Calu3 (cell line): ENCODE measurements around the gene TYMP. TPM values are rescaled to one million over a fixed set of nuclear protein-coding genes. Genes with fewer than 3 reads are reported as not detected.

Experiments
- BruUV-seq: library from RNA; stranded (reverse); fragments of 400-500 nt; replicated peaks from 2 replicates; lab custom pipeline; 2021; lab: Mats Ljungman, UMichigan
- CTCF ChIA-PET: fragments of 300-600 bp; sonication (Branson Sonifier 250); formaldehyde crosslinking; loops from one replicate; lab custom pipeline; 2022; ENCODE audit warnings: antibody characterized with exemption; lab: Charles Lee
- DNase-seq: peaks from one replicate; pipeline ENCODE4 v3.0.0; 2022
- H3K27ac Mint-ChIP-seq: one replicate; pipeline ENCODE4 v1.8.0; 2022; ENCODE audit warnings: mixed read lengths; ENCODE audit not compliant: unreplicated experiment
- H3K27me3 Mint-ChIP-seq: one replicate; pipeline ENCODE4 v1.8.0; 2022; ENCODE audit warnings: mixed read lengths; ENCODE audit not compliant: unreplicated experiment
- H3K36me3 Mint-ChIP-seq: one replicate; pipeline ENCODE4 v1.8.0; 2022; ENCODE audit warnings: mild to moderate bottlenecking, moderate library complexity, mixed read lengths; ENCODE audit not compliant: insufficient read depth, unreplicated experiment
- H3K4me1 Mint-ChIP-seq: one replicate; pipeline ENCODE4 v1.8.0; 2022; ENCODE audit warnings: mild to moderate bottlenecking, low read depth, mixed read lengths; ENCODE audit not compliant: unreplicated experiment
- H3K4me3 Mint-ChIP-seq: one replicate; pipeline ENCODE4 v1.8.0; 2022; ENCODE audit warnings: mild to moderate bottlenecking, low read depth, moderate library complexity, mixed read lengths; ENCODE audit not compliant: unreplicated experiment
- H3K9me3 Mint-ChIP-seq: one replicate; pipeline ENCODE4 v1.8.0; 2022; ENCODE audit warnings: low read depth, mixed read lengths; ENCODE audit not compliant: unreplicated experiment
- intact Hi-C: fragments of 100-400 bp; cut with micrococcal nuclease; formaldehyde crosslinking; loops from one replicate; pipeline ENCODE4 v1.10.0; 2022; ENCODE audit not compliant: unreplicated experiment
- total RNA-seq: library from RNA; stranded (reverse); gene quantifications from 2 replicates; pipeline ENCODE4 v1.2.3, GENCODE V29; 2022
- TF ChIP-seq, protein P1 (sequence below): fragments of 200-600 bp; IDR thresholded peaks from one replicate; pipeline ENCODE4 v1.8.0; 2022; ENCODE audit warnings: antibody characterized with exemption; ENCODE audit not compliant: unreplicated experiment

Gene TYMP
- total RNA-seq, 1 experiment from 2014 or later = 44.1 TPM

DNA sequence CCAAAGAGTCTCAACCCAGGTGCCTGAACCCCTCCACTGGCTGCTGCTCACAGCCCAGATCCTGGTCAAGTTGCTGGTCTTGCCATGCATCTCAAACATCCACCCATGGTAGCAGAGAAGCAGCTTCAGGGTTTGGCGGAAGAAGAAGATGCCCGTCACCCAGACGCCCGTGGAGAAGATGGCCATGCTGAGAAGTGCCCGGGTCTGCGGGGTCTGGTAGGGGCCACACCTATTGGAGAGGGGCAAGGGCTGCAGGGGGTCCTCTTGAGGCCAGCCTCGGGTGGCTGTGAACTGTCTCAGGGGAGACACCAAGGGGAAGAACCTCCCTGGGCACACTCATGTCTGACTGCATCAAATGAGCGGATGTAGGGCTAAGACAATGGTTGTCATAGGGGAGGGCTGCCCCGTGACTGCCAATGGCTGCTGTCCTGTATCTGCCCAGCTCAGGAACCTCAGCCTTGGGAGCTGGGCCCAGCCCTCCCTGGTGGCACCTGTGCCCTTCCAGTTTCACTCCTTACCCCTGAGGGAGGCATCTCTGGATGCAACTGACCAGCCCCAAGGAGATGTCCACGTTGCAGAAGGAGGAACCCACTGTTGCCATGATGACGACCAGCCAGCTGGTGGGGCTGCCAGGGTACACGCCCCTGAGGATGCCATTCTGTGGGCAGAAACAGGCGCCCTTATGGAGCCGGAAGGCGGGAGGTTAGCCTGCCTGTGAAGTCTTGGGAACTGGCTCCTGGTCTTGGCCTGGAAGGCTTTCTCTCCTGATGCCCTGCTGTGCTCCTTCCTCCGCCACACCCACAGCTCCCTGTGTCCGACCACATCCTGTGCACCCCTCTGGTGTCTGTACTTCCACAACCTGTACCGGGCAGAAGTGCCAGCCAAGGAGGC is 47.2 kb upstream of the TYMP start:
- BruUV-seq = no TSS peak
- Mint-ChIP-seq H3K4me3 (no peak overlapping the region), H3K27me3 (no peaks in the 10 kb centered on the region), H3K36me3 (peaks cover 73% of the 10 kb centered on the region), H3K9me3 (no peaks in the 10 kb centered on the region), H3K4me1 (no peaks in the 10 kb centered on the region), H3K27ac (peak overlapping the region; percentile 34)
- intact Hi-C loops = no loop called here
- TF ChIP-seq, protein P1, sequence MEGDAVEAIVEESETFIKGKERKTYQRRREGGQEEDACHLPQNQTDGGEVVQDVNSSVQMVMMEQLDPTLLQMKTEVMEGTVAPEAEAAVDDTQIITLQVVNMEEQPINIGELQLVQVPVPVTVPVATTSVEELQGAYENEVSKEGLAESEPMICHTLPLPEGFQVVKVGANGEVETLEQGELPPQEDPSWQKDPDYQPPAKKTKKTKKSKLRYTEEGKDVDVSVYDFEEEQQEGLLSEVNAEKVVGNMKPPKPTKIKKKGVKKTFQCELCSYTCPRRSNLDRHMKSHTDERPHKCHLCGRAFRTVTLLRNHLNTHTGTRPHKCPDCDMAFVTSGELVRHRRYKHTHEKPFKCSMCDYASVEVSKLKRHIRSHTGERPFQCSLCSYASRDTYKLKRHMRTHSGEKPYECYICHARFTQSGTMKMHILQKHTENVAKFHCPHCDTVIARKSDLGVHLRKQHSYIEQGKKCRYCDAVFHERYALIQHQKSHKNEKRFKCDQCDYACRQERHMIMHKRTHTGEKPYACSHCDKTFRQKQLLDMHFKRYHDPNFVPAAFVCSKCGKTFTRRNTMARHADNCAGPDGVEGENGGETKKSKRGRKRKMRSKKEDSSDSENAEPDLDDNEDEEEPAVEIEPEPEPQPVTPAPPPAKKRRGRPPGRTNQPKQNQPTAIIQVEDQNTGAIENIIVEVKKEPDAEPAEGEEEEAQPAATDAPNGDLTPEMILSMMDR = no peak
- DNase-seq = no peak
- CTCF ChIA-PET = interaction anchor here (0.6 kb wide), 1 partner anchor 12 kb away, joined by 3 read pairs; no protein-coding TSS in a partner anchor

DNA sequence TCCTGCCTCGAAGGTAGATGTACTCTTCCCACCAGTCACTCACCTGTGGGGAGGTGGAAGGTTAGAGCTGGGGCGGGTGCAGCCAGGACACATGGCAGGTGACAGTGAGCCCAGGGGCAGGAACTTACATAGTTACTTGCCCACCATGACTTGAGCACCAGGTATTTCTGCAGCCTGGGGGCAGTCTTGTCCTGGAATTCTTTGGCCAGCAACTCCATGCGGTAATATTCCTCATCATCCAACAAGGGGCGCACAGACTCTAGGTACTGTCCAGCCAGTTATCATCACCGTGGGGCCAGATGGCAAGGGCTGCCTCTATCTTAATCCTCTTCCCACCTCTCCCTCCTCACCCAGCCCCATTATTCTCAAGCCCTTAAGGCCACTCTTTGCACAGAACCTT is 46.3 kb upstream of the TYMP start:
- CTCF ChIA-PET = no interaction called here
- Mint-ChIP-seq H3K4me1 (no peaks in the 10 kb centered on the region), H3K36me3 (peaks cover 71% of the 10 kb centered on the region), H3K9me3 (no peaks in the 10 kb centered on the region), H3K27ac (peak overlapping the region; percentile 34), H3K27me3 (no peaks in the 10 kb centered on the region), H3K4me3 (no peak overlapping the region)
- BruUV-seq = no TSS peak
- intact Hi-C loops = no loop called here
- TF ChIP-seq, protein P1 = no peak
- peak; percentile 27 for DNase-seq

DNA sequence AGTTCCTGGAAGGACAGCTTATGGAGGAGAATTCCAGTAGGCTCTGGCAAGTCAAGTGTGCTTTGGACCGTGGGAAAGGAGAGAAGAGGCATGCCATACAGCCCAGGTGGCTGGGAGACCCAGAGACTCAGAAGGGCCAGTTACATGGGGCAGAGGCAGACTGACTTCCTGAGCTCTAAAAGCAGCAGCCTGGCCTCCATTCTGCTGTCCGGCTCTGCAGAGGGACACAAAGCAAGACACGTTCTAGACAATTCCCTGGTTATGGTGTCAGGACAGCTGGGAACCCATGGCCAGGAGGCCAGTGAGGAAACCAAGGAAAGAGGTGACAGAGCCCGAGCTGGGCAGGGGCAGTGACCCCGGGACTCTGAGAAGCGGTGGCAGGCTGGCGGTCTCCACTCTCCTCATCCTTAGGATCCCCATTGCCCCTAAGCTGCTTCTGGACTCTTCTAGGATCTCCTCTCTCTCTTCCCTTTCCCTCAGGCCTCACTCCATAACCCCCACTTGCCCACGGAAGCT is 45.7 kb upstream of the TYMP start:
- DNase-seq = no peak
- Mint-ChIP-seq H3K9me3 (no peaks in the 10 kb centered on the region), H3K4me3 (no peak overlapping the region), H3K36me3 (peaks cover 72% of the 10 kb centered on the region), H3K4me1 (no peaks in the 10 kb centered on the region), H3K27me3 (no peaks in the 10 kb centered on the region), H3K27ac (no peak overlapping the region)
- intact Hi-C loops = no loop called here
- TF ChIP-seq, protein P1 = no peak
- CTCF ChIA-PET = no interaction called here
- BruUV-seq = no TSS peak

DNA sequence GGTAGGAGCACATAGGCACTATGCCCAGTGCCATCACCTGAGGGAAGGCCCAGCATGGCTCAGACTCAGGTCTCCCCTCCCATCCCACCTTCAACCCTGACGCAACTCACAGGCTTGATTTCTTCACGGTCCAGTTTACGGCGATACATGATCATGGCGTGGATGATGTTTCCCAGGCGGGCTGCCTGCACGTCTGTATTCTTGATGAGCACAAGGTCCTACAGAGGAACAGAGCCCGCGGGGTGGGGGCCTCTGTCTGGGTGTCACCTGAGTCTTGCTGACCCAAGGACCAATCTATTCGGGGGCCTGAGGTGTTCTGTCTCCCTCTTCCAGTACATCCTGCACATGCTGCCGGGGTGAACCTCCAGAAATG is 44.6 kb upstream of the TYMP start:
- no TSS peak for BruUV-seq
- Mint-ChIP-seq H3K27ac (no peak overlapping the region), H3K36me3 (peaks cover 67% of the 10 kb centered on the region), H3K4me1 (no peaks in the 10 kb centered on the region), H3K4me3 (no peak overlapping the region), H3K9me3 (no peaks in the 10 kb centered on the region), H3K27me3 (no peaks in the 10 kb centered on the region)
- intact Hi-C loops = no loop called here
- no peak for DNase-seq
- TF ChIP-seq, protein P1 = no peak
- CTCF ChIA-PET = no interaction called here
